Kasumi-1 (cell line): Measurements from ENCODE around the gene STK35.
A peak's percentile ranks its signal among the peaks of the same experiment; 100 is the strongest.

ENCODE experiments used
- DNase-seq, 2 experiments: peaks; one replicate each; lab custom pipeline; 2025; lab: John Stamatoyannopoulos, UW

Gene STK35

DNA sequence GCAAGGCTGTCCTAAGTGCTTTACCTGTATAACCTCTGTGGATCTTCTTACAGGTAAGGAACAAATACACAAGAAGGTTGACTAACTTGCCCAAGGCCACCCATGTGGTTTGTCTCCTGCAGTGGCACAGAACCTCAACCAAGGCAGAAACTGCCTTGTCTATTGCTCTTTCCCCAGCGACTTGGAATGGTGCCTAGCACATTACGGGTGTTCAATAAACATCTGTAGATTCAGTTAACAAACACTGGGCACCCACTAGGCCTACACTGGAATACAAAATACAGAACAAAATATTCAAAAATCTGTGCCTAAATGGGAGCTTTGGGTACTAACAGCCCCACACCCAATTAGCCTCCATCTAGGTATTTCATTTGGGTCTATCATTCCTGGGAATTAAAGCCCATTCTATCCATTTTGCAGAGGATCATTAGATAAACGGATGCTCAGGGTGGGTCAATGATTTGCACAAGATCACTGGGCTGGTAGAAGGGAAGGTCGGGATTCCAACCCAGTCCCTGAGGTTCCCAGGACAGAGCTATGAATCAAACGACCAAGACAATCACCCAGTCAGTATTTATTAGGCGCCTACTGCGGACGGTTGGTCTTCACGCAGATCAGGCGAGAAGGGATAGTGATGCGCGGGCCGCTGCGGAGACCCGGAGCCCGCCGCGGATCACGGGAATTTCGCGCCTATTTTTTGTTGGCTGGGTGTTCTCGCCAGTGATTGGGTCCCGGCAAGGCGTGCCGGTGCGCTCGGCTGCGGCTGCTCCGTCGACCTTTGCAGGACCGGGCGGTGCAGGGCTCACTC is at the start of gene STK35:
STK35 (plus strand) TSS at position 771 of the 808 bp plus-strand sequence. CDS start 55 bp downstream, outside the sequence.
- peak in 1 of 2 experiments; percentile 56 for DNase-seq

GRCh38 chr20:2051946-2052345 is 49.7 kb upstream of the STK35 start:
- DNase-seq, result no peak

GRCh38 chr20:2052741-2053140 is 48.9 kb upstream of the STK35 start:
- no peak for DNase-seq

GRCh38 chr20:2053615-2054014 is 48.0 kb upstream of the STK35 start:
- DNase-seq, result no peak

DNA sequence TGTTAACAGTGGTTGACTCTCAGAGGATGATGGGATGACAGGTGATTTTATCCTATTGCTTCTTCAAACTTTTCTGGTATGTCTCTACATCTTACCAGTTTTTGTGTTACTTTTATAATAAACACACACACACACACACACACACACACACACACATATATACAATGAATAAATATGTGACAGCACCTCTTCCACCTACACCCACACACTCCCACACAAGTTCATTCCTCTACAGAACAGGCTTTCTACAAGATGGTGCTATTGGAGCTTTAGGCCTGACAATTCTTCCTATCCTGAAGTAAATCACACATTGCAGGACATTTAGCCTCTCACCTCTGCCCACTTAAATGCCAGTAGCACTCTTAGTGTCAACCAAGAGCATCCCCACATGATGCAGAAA is 46.7 kb upstream of the STK35 start:
- DNase-seq, result no peak

GRCh38 chr20:2059411-2059810 is 42.2 kb upstream of the STK35 start:
- DNase-seq, result no peak

DNA sequence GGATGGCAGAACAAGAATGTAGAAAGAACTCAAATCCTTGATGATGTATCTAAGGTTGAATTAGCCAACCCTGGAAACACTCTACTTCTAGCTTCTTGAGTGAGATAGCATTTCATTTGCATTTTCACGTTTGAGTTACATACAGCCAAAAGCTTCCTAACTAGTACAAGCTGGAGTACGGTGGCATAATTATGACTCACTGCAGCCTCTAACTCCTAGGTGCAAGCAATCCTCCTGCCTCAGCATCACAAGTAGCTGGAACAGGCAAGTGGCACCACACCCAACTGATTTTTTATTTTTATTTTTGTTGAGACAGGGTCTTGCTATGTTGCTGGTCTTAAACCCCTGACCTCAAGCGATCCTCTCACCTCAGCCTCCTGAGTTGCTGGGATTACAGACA is 36.5 kb upstream of the STK35 start:
- no peak for DNase-seq

DNA sequence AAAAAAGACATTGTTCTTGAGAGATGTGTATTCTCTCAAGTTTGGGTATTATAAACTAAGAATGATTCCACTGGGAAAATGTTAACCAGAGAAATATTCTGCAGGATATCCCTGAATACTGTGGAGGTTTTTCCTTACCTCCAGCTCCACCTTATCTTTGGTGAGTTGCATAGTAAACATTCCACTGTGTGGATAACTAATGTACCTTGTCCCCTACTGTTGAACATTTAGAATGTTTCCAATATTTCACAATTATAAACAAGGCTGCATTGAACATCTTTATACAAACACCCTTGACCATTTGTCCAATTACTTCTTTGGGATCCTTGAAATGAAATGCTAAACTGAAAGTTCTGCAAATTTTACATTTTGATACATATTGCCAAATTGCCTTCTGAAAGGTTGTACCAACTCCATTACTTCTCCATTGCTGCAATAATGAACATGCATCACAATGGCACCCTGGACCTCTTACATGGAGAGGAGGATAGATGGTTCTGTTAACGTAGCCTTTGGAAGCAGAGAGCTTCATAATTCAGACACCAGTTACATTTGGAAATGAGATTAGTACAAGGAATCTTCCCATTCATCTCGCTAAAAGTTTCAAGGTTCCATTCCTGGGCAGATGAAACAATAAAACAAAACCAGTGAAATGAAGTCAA is 35.0 kb upstream of the STK35 start:
- DNase-seq, result no peak

DNA sequence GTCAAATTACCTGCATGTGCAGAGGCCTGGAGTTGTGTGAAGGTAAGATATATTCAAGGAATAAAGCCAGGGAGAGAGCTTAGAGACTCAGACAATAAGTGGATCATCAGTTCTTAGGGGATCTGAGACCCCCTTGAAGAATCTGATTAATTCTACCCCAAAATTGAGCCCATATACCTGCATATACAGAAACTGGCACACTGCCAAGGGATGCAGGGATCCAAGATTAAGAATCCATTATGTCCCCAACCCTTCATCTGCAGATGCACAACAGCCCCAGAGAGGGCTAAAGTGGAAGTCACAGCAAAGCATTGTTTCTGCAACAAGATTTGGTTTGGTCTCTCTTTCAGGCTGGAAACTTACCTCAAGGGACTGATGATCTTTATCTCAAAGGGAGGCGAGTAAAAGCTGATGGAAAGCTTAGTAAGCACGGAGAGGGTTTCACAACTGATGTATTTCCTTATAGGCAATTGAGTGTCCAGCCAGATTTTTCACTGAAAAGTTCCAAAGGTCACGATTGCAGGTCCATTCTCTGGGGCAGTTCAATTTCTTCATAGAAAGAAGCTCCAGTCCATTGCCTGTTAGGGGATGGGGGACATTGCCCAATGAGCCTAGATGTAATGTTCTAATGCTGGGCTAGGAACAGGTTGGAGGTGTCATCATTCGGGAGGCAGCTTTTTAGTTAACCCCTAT is 20.9 kb upstream of the STK35 start:
- no peak for DNase-seq

GRCh38 chr20:2084703-2085102 is 16.9 kb upstream of the STK35 start:
- DNase-seq, result no peak

- no peak for DNase-seq
These were observed 15.2 kb upstream of the STK35 start for GRCh38 chr20:2086177-2086979.

GRCh38 chr20:2086980-2087377 is 14.6 kb upstream of the STK35 start:
- no peak for DNase-seq

DNA sequence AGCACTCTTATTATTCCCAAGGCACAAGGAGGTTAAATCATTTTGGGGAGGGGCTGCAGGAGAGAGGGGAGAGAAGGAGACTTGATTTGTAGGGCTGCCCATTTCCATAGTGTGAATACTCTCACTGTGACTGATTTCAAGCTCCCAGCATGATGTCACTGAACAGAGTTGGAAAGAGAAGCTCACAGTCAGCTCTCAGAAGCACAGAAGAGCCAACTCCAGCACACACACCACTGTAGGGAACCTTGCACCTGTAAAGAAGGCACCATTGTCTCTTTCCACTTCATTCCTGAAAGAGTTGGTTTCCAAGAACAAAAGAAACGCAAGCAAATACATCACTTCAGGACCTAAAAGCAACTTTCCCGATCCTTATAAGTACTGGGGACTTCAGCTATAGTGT is 12.7 kb upstream of the STK35 start:
- no peak for DNase-seq

GRCh38 chr20:2089447-2089846 is 12.2 kb upstream of the STK35 start:
- no peak for DNase-seq

- DNase-seq, result peak in 1 of 2 experiments; percentile 45
These were observed 8.4 kb upstream of the STK35 start for GRCh38 chr20:2093159-2093781.

DNA sequence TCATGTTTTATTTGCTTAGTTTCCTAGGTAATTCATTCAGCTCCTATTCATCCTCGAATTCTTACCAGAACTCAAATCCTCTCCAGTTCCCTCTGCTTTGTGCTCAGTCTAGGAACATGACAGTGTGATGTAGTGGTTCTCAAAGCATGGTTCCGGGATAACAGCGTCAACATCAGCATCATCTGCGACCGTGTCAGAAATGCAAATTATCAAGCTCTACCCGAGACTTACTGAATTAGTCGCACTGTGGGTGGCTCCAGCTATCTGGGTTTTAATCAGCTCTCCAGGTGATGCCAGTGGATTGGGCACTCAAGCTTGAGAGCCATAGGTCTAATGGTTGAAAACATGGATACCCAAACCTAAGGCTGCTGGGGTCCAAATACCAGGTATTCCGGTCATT is 7.7 kb upstream of the STK35 start:
- DNase-seq, result no peak

DNA sequence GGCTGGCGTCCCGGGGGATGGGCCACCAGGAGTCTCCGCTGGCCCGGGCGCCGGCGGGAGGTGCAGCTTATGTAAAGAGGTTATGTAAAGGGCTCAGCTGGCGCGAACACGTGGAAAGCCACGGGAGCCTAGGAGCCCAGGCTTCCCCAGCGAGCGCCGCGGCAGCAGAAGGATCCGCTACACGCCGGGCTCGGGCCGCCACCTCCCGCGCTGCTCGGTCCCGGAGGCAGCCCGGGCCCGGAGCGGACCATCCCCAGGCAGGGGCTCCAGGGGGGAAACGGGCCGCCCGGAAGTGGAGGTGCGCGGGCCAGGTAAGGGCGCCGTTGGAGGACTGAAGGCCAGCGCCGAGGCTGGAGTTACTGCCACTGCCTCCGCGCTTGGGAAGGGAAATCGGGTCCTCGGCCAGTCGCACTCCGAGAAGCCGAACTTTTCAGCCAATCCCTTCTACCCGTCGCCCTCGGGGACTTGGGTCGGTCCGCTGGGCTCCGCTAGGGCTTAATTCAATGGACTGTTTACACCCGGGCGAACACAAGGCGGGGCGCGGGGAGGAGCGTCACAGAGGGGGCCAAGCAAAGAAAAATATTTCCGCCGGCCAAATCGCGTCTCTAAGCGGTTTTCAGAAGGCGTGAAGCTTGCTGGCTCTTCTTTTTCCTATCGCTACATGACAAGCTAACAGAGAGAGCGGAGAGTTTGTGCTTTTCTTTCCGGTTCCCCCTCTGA is 398 bp downstream of the STK35 start:
- DNase-seq, result peak; percentile 89

DNA sequence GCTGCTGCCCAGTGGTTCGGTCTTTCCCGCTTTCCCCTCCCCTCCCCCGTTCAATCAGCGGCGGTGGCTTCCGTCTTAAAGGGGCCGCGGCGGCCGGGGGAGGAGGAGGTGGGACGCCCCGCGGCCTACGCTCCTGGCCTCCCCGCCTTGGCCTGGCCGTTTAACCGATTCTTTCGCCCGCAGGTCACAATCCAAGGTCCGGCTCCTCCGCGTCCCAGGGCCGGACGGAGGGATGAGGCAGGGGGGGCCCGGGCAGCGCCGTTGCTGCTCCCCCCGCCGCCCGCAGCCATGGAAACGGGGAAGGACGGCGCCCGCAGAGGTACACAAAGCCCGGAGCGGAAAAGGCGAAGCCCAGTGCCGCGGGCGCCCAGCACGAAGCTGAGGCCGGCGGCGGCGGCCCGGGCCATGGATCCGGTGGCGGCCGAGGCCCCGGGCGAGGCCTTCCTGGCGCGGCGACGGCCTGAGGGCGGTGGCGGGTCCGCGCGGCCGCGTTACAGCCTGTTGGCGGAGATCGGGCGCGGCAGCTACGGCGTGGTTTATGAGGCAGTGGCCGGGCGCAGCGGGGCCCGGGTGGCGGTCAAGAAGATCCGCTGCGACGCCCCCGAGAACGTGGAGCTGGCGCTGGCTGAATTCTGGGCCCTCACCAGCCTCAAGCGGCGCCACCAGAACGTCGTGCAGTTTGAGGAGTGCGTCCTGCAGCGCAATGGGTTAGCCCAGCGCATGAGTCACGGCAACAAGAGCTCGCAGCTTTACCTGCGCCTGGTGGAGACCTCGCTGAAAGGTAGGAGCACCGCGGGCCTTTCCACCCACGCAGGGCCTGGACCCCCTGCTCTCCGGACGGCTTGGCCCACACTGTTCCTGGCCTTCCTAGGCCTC is 1.2 kb downstream of the STK35 start:
- DNase-seq, result peak; percentile 89

- peak in 1 of 2 experiments; percentile 23 for DNase-seq
These were observed 2.0 kb downstream of the STK35 start for GRCh38 chr20:2103461-2104153.
